ENCODE results near the gene TSHZ2. TPM values are rescaled to one million over a fixed set of nuclear protein-coding genes. Genes with fewer than 3 reads are reported as not detected.

Gene TSHZ2
- total and polyA plus RNA-seq, 4 donors, result 0.93 to 8.8 (median 3.8) TPM

GRCh38 chr20:53252002-53252401 lies 279.8 kb downstream of the TSHZ2 start:
- 86 to 90% methylated on average over 5 of the region's 5 CpGs for WGBS, 2 donors

GRCh38 chr20:53253668-53254067 lies 281.5 kb downstream of the TSHZ2 start:
- no peak overlapping the region for H3K4me3 ChIP-seq
- H3K27ac ChIP-seq (ENCODE audit: low read depth in 1 of 2, low read length in 1 of 2), result no peak overlapping the region
- peaks cover 0 to 9% (median 0%) of the 10 kb centered on the region in 4 donors for H3K36me3 ChIP-seq (ENCODE audit: control insufficient read depth in 4 of 4, insufficient read depth in 4 of 4, low read length in 4 of 4)
- ATAC-seq (ENCODE audit: insufficient read depth, low FRiP score) (no peak), DNase-seq (no peak)
- H3K9ac ChIP-seq (ENCODE audit: insufficient read depth in 1 of 2, low read length in 2 of 2), result no peak overlapping the region
- 93% methylated on average over 18 of the region's 18 CpGs for WGBS, 2 donors
- no peak for TF ChIP-seq CTCF (IDR thresholded peaks at IDR 0.05; ENCODE audit: control extremely low read depth, extremely low read depth)
- peaks cover 0 to 3% (median 0%) of the 10 kb centered on the region in 4 donors for H3K9me3 ChIP-seq (ENCODE audit: control insufficient read depth in 4 of 4, insufficient read depth in 3 of 4, low read length in 3 of 4)
- no peaks in the 10 kb centered on the region for H3K4me1 ChIP-seq (ENCODE audit: control insufficient read depth in 5 of 5, insufficient read depth in 5 of 5, low read length in 5 of 5)
- H3K27me3 ChIP-seq (ENCODE audit: control insufficient read depth in 3 of 3, insufficient read depth in 3 of 3, low read length in 2 of 3), result no peaks in the 10 kb centered on the region

More at GRCh38 chr20:53252002-53252401, 279.8 kb downstream of the TSHZ2 start:
- H3K36me3 ChIP-seq (ENCODE audit: control insufficient read depth in 4 of 4, insufficient read depth in 4 of 4, low read length in 4 of 4), result peaks cover 0 to 9% (median 0%) of the 10 kb centered on the region in 4 donors
- H3K27me3 ChIP-seq (ENCODE audit: control insufficient read depth in 3 of 3, insufficient read depth in 3 of 3, low read length in 2 of 3), result no peaks in the 10 kb centered on the region
- H3K9ac ChIP-seq (ENCODE audit: insufficient read depth in 1 of 2, low read length in 2 of 2), result no peak overlapping the region
- H3K4me1 ChIP-seq (ENCODE audit: control insufficient read depth in 5 of 5, insufficient read depth in 5 of 5, low read length in 5 of 5), result peaks cover 0 to 4% (median 0%) of the 10 kb centered on the region in 5 donors
- H3K9me3 ChIP-seq (ENCODE audit: control insufficient read depth in 4 of 4, insufficient read depth in 3 of 4, low read length in 3 of 4), result peaks cover 0 to 3% (median 0%) of the 10 kb centered on the region in 4 donors
- H3K27ac ChIP-seq (ENCODE audit: low read depth in 1 of 2, low read length in 1 of 2), result no peak overlapping the region
- H3K4me3 ChIP-seq, result no peak overlapping the region
- no peak for ATAC-seq (ENCODE audit: insufficient read depth, low FRiP score)
- peak in 2 of 3 donors; percentile 9 to 23 for DNase-seq
- TF ChIP-seq CTCF (IDR thresholded peaks at IDR 0.05; ENCODE audit: control extremely low read depth, extremely low read depth), result no peak

- WGBS, 2 donors, result 93 to 94% methylated on average over 18 of the region's 18 CpGs
- no peak overlapping the region for H3K27ac ChIP-seq (ENCODE audit: low read depth in 1 of 2, low read length in 1 of 2)
- H3K4me3 ChIP-seq, result no peak overlapping the region
- no peak for DNase-seq
- no peak for TF ChIP-seq CTCF (IDR thresholded peaks at IDR 0.05; ENCODE audit: control extremely low read depth, extremely low read depth)
- H3K4me1 ChIP-seq (ENCODE audit: control insufficient read depth in 5 of 5, insufficient read depth in 5 of 5, low read length in 5 of 5), result no peaks in the 10 kb centered on the region
- H3K9me3 ChIP-seq (ENCODE audit: control insufficient read depth in 4 of 4, insufficient read depth in 3 of 4, low read length in 3 of 4), result peaks cover 0 to 3% (median 0%) of the 10 kb centered on the region in 4 donors
- no peak overlapping the region for H3K9ac ChIP-seq (ENCODE audit: insufficient read depth in 1 of 2, low read length in 2 of 2)
- ATAC-seq (ENCODE audit: insufficient read depth, low FRiP score), result no peak
- H3K36me3 ChIP-seq (ENCODE audit: control insufficient read depth in 4 of 4, insufficient read depth in 4 of 4, low read length in 4 of 4), result peaks cover 0 to 9% (median 0%) of the 10 kb centered on the region in 4 donors
- H3K27me3 ChIP-seq (ENCODE audit: control insufficient read depth in 3 of 3, insufficient read depth in 3 of 3, low read length in 2 of 3), result no peaks in the 10 kb centered on the region
These were observed 283.0 kb downstream of the TSHZ2 start for GRCh38 chr20:53255102-53255710.
